HFFc6 (cell line): ENCODE data around the gene STEAP3. TPM values are rescaled to one million over a fixed set of nuclear protein-coding genes. Genes with fewer than 3 reads are reported as not detected.

Experiments used
- DNase-seq: peaks from one replicate; pipeline ENCODE4 v3.0.0-alpha.2; 2018
- H3K27ac Mint-ChIP-seq: 2 replicates; pipeline ENCODE4 v1.8.0; 2020; ENCODE audit warnings: mild to moderate bottlenecking, mixed read lengths
- H3K27me3 Mint-ChIP-seq: 2 replicates; pipeline ENCODE4 v1.8.0; 2021; ENCODE audit warnings: mild to moderate bottlenecking, moderate library complexity, mixed read lengths; ENCODE audit not compliant: insufficient read depth
- H3K36me3 Mint-ChIP-seq: 2 replicates; pipeline ENCODE4 v1.8.0; 2021; ENCODE audit warnings: low read depth, mixed read lengths
- H3K4me1 Mint-ChIP-seq: 2 replicates; pipeline ENCODE4 v1.8.0; 2020; ENCODE audit warnings: low read depth, mixed read lengths
- H3K4me3 Mint-ChIP-seq: 2 replicates; pipeline ENCODE4 v1.8.0; 2020; ENCODE audit warnings: mild to moderate bottlenecking, moderate library complexity, mixed read lengths
- H3K9me3 Mint-ChIP-seq: 2 replicates; pipeline ENCODE4 v1.8.0; 2020; ENCODE audit warnings: mild to moderate bottlenecking, mixed read lengths
- total RNA-seq, 6 experiments: library from RNA; stranded (reverse); fragmentation: NEBNext Ultra II Directional; extraction: Animal tissue kit (Norgen Biotek cat#: 25700); gene quantifications; 2 replicates in 1 of 6; 3 replicates in 5 of 6; pipeline ENCODE4 v1.2.3, GENCODE V29; 2021
- TF ChIP-seq, protein P1 (sequence below): fragments of 200-600 bp; sonication (generic); IDR thresholded peaks from 2 replicates; pipeline ENCODE4 v1.5.0; 2021; ENCODE audit warnings: antibody characterized with exemption, mild to moderate bottlenecking

STEAP3 gene
- total RNA-seq, 6 experiments from 2014 or later, result 20.7 to 37.3 (median 30.9) TPM

DNA sequence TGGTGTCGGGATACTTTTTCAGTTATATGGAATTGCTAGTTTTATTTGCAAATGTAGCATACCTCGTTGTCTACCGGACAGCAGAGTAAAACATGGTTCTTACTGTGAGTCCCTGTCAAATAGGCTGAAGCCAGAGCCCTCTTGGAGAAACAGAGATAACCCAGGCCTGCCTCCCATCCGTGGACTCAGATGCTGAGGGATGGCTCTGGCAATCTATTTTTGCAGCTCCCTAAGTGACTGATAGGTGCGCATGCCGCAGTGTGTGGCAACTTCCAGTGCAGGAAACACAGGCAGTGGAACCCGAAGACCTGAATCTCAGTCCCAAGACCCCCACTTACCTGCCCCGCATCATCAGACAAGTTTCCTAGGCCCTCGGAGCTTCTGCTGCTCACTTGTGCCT lies 33.6 kb downstream of the STEAP3 start:
- Mint-ChIP-seq H3K27ac (no peak overlapping the region), H3K36me3 (0 out of 2 replicates have a peak, but pooled peaks cover 10% of the 10 kb centered on the region), H3K4me1 (peaks cover 68% of the 10 kb centered on the region), H3K4me3 (no peak overlapping the region), H3K27me3 (no peaks in the 10 kb centered on the region), H3K9me3 (no peaks in the 10 kb centered on the region)
- TF ChIP-seq, protein P1, sequence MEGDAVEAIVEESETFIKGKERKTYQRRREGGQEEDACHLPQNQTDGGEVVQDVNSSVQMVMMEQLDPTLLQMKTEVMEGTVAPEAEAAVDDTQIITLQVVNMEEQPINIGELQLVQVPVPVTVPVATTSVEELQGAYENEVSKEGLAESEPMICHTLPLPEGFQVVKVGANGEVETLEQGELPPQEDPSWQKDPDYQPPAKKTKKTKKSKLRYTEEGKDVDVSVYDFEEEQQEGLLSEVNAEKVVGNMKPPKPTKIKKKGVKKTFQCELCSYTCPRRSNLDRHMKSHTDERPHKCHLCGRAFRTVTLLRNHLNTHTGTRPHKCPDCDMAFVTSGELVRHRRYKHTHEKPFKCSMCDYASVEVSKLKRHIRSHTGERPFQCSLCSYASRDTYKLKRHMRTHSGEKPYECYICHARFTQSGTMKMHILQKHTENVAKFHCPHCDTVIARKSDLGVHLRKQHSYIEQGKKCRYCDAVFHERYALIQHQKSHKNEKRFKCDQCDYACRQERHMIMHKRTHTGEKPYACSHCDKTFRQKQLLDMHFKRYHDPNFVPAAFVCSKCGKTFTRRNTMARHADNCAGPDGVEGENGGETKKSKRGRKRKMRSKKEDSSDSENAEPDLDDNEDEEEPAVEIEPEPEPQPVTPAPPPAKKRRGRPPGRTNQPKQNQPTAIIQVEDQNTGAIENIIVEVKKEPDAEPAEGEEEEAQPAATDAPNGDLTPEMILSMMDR, result no peak
- no peak for DNase-seq

DNA sequence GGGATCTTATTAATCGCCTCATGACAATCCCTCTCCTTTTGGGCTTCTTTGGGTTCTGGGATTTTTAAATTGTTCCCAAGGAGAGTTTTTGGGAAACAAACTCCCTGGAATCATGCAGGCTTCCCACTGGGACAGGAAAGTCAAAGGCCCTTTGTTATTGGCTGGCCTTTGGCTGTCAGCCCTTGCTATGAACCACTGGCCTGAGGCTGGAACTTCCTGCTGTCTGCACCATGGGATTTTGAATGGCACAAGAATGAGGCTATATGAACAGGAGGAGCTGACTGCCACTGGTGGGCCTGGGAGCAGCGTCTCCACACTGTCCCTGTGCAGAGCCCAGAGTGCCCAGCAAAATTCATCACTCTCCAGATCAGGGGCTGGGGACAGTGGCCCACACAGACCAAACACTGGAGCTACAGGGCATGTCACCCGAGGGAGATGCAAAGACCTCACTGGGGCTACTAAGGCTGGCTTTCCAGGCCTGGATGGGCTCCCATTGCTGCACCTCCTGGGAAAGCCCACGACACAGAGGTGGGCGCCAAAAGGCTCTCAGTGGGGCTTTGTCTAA lies 35.7 kb downstream of the STEAP3 start:
- Mint-ChIP-seq H3K36me3 (0 out of 2 replicates have a peak, but pooled peaks cover 10% of the 10 kb centered on the region), H3K9me3 (no peaks in the 10 kb centered on the region), H3K4me1 (peaks cover 46% of the 10 kb centered on the region), H3K27me3 (no peaks in the 10 kb centered on the region), H3K27ac (no peak overlapping the region), H3K4me3 (no peak overlapping the region)
- TF ChIP-seq, protein P1, result no peak
- no peak for DNase-seq

- Mint-ChIP-seq H3K27ac (no peak overlapping the region), H3K36me3 (no peaks in the 10 kb centered on the region), H3K4me3 (no peak overlapping the region), H3K27me3 (no peaks in the 10 kb centered on the region), H3K4me1 (peaks cover 31% of the 10 kb centered on the region), H3K9me3 (no peaks in the 10 kb centered on the region)
- peak; percentile 32 for DNase-seq
- TF ChIP-seq, protein P1, result no peak
Measured at GRCh38 chr2:119260646-119261492, 37.2 kb downstream of the STEAP3 start.

DNA sequence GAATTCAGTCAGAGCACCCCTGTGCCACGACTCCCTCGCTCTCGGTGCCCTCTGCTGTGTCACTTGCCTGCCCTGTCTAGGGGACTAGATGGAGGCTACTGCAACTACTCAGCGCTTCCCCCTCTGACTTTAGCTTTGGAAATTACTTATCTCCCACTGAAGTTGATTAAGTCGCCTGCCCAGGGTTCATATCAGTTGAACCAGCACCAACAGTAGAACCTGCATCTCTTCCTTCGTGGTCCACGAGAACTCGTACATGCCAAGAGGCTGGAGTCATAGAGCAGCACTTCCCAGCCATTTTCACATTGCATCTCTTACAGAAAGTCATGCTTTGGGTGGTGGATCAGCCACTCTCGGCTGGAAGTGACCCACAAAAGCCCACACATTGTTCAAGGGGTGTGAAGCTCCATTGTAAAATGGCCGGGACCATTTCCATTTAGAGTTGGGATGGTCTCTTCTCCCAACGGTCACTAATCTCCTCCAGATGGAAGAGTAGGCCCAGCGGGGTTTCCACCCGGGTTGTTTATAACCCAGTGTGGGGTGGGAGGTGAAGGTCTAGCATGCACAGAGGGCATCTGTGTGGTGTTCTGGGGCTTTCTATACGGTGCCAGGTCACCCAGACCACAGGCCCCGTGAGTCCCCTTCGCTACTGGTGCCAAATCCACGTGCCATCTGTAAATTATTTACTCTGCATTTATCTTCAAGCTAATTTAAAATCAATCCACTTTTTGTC lies 38.0 kb downstream of the STEAP3 start:
- H3K27ac Mint-ChIP-seq, result no peak overlapping the region
- H3K4me3 Mint-ChIP-seq, result no peak overlapping the region
- TF ChIP-seq, protein P1, result no peak
- no peak for DNase-seq
- no peaks in the 10 kb centered on the region for H3K27me3 Mint-ChIP-seq
- peaks cover 23% of the 10 kb centered on the region for H3K4me1 Mint-ChIP-seq
- no peaks in the 10 kb centered on the region for H3K36me3 Mint-ChIP-seq
- H3K9me3 Mint-ChIP-seq, result no peaks in the 10 kb centered on the region

DNA sequence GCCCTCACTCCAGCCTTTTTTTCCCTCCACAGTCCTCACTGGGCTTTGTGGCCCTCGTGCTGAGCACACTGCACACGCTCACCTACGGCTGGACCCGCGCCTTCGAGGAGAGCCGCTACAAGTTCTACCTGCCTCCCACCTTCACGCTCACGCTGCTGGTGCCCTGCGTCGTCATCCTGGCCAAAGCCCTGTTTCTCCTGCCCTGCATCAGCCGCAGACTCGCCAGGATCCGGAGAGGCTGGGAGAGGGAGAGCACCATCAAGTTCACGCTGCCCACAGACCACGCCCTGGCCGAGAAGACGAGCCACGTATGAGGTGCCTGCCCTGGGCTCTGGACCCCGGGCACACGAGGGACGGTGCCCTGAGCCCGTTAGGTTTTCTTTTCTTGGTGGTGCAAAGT lies 39.4 kb downstream of the STEAP3 start:
- Mint-ChIP-seq H3K4me1 (peaks cover 21% of the 10 kb centered on the region), H3K27me3 (peaks cover 1% of the 10 kb centered on the region; the same call in 1 of the 2 replicates), H3K27ac (no peak overlapping the region), H3K9me3 (no peaks in the 10 kb centered on the region), H3K36me3 (no peaks in the 10 kb centered on the region), H3K4me3 (no peak overlapping the region)
- TF ChIP-seq, protein P1, result no peak
- DNase-seq, result no peak
